Astrocyte (in vitro differentiated cells and primary cell): Measurements from ENCODE around the gene ACTG1.

Experiments used
- EZH2 ChIP-seq: IDR thresholded peaks from 2 replicates; pipeline ENCODE4 v1.6.1; 2012; ENCODE audit warnings: mild to moderate bottlenecking, low read length, inconsistent platforms; ENCODE audit not compliant: insufficient read depth
- TF ChIP-seq, protein P1 (sequence below): IDR thresholded peaks from 2 replicates; pipeline ENCODE4 v1.5.1; 2011; ENCODE audit warnings: low read depth, mild to moderate bottlenecking, inconsistent platforms, low read length, moderate library complexity; ENCODE audit not compliant: insufficient read depth

DNA sequence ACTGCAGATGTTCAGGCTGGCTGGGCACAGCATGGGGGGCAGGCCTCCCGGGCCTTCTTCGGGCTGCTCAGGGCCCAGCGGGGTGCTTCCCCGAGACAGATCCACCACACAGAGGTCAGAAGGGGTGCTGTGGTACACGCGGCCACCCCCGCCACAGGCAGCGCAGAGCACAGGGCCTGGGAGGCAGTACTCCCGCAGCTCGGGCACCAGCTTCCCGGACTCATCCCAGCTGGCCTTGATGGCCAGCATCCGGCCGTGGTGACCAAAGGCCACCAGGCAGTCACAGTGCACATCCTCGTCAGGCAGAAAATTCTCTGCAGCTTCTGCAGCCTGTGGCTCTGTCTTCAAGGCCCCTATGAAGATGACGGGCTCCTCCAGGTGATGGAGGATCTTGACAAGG, 37.7 kb upstream of the ACTG1 start:
- TF ChIP-seq, protein P1, sequence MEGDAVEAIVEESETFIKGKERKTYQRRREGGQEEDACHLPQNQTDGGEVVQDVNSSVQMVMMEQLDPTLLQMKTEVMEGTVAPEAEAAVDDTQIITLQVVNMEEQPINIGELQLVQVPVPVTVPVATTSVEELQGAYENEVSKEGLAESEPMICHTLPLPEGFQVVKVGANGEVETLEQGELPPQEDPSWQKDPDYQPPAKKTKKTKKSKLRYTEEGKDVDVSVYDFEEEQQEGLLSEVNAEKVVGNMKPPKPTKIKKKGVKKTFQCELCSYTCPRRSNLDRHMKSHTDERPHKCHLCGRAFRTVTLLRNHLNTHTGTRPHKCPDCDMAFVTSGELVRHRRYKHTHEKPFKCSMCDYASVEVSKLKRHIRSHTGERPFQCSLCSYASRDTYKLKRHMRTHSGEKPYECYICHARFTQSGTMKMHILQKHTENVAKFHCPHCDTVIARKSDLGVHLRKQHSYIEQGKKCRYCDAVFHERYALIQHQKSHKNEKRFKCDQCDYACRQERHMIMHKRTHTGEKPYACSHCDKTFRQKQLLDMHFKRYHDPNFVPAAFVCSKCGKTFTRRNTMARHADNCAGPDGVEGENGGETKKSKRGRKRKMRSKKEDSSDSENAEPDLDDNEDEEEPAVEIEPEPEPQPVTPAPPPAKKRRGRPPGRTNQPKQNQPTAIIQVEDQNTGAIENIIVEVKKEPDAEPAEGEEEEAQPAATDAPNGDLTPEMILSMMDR: no peak
- TF ChIP-seq EZH2: no peak
